ENCODE data around the gene IQGAP2.

IQGAP2 gene

DNA sequence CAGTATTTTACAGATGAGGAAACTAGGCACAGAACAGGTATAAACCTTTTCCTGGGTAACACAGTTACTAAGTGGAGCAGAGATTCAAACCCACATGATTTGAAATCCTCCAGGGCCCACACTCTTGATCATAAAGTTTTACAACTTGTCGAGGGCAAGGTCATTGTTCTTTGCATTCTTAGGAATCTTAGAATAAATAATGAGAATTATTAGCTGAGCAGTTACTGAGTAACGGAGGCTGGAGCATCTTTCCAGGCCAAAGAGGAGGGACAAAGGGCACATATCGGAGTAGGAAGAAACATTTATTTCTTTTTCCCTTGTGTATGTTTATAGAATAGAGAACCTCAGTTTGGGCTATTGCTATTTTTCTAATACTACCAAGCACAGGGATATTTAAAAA lies 285.8 kb downstream of the IQGAP2 start:
- DNase-seq (ENCODE audit: low spot score): no peak

DNA sequence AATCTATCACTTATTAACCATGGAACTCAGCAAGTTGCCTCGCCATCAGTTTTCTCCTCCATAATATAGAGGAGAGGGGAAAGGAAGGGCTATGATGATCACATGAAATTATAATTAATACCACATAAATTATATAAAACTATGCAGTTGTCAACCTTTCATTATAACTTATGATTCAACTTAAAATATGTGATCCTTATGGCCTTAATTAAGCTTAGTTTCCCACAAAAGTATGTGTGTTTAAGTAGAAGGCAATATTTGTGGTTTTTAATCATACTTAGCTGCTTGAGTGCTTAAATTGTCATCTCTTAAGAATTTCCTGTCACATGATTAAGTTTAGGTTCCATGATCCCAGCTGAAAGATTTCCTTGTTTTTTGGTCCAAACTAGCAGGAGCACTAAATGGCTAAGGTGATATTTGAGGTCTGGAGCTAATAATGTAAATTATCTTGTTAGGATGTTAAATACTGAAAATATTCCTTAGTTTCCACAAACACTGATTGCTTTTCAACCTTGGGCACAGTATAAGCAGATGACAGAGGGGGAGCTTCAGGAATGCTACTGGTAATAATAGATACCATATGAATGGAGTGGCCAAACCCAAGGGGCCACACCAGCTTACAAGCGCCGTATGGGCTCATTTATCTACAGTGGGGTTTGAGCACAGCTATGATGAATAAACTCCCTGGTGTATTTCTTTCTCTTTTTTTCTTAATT lies 286.4 kb downstream of the IQGAP2 start:
- DNase-seq (ENCODE audit: low spot score): no peak

DNA sequence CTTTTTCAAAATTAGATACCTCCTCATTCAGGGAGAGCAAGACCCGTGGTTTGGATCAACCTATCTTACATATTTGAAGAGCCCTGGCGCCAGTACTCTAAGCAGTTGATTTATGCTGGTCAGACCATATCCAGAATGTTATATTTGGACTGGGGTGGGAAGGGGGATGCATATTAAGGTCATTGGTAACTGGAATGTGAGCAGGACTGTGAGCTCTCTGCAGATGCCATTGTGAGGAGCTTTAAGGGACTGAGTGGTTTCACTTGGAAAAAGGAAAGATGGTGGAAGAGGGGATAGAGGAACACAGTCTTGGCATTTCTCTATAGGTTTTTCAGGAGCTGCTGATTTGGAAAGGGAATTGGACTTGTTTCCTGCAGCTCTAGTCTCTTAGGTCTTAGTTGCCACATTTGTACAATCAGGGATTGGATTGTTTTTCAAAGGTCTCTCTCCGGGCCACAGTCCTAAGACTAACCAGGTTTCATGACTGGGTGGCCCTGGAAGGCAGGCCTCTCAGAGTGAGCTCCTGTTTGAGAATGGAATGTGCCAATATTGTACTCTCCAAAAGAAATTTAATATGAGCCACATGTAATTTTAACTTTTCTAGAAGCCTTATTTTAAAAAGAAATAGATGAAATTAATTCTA lies 287.1 kb downstream of the IQGAP2 start:
- no peak for DNase-seq (ENCODE audit: low spot score)

DNA sequence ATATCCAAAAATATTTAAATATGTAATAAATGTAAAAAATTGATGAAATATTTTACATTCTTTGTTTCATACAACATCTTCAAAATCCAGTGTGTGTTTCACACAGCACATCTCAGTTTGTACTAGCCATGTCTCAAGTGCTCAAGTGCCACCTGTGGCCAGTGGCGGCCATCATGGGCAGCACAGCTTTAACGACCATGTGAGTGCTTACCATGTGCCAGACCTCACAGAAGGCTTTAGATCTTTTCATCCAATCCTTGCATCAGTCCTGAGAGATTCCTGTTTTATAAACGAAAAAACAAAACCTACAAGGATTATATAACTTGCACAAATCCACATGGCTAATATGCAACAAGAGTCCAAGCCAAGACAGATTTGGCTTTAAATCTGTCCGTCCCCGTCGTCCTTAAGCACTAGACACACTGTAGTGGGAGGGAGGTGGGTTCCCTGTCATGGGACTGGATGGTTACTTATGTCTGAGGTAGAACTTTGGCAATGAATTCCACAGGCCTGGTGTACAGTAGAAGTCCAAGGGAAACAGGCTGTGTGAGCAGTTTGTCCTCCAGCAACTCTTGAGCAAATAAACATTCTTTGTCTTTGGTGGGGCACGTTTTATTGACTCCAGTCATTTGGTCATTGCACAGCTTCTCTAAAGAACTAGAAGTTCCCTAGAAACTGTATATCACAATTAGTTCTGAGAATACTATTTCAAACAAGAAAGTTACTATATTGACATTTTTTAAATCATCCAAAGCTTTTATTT lies 287.8 kb downstream of the IQGAP2 start:
- no peak for DNase-seq (ENCODE audit: low spot score)

- DNase-seq (ENCODE audit: low spot score): no peak
These were observed 288.6 kb downstream of the IQGAP2 start for GRCh38 chr5:76691467-76692273.

DNA sequence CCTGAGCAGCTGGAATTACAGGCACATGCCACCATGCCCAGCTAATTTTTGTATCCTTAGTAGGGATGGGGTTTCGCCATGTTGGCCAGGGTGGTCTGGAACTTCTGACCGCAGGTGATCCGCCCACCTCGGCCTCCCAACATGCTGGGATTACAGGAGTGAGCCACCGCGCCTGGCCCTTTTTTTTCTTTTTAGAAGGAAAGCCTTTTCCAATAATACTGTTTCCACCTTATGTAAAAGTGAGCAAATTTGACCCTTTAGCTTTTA lies 289.1 kb downstream of the IQGAP2 start:
- no peak for DNase-seq (ENCODE audit: low spot score)

DNA sequence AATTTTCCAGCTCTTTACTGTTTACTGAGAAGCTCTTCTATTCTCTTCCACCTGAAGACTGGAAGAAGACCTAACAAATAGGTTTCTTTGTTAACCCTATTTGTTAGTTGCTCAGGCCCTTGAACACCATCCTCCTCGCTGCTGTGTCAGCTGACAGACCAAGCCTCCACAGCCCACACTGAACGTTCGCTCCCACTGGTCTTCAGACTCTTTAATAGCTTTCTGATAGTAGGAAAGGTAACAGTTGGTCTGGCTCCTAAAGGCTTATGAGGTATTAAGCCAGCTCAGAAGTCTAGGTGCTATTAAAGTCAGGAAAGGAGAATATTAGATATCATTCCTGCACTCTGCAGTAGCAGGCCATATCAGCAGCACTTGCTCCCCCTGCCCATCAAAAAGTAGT lies 289.6 kb downstream of the IQGAP2 start:
- DNase-seq (ENCODE audit: low spot score): no peak

DNA sequence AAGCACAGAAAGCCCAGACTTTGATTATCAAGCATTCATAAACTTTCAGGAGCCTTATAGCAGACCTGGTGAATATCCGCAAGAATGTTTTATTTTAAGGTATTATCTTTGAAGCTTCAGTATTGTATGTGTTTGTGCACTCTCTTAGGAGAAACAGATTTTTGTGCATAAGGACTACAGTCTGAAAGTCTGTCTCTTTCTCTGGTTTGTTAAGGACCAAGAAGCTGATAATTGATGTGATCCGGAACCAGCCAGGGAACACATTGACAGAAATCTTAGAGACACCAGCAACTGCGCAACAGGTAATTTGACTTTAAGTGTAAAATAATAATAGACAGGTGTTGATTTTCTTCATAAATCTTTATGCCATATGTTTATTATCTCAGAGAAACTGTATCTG lies 290.1 kb downstream of the IQGAP2 start:
- DNase-seq (ENCODE audit: low spot score): no peak

DNA sequence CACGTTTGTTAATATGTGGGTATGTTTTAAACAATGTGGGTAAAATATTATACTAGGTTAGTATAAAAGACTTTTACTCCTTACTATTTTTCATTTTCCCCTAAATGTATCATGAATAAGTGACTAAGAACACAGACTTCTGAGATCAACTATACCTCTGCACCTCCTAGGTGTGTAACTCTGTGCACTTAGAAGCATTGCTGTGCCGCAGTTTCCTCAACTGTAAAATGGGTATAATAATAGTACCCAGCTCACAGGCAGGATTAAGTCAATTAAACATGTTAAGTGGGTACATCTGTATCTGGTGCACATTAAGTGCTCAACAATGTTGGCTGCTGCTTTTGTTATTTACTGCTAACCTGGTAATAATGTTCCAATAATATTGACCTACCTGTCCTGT lies 291.2 kb downstream of the IQGAP2 start:
- no peak for DNase-seq (ENCODE audit: low spot score)

DNA sequence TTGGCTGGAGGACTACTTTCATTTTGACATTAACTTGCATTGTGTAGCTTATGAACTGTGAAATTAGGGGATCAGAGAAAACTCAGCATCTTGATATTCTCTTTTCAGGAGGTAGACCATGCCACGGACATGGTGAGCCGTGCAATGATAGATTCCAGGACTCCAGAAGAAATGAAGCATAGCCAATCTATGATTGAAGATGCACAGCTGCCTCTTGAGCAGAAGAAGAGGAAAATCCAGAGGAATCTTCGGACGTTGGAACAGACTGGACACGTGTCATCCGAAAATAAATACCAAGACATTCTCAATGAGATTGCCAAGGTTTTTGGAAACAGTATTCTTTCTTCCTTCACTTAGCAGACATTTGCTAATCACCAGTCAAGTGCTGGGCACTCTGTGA lies 292.3 kb downstream of the IQGAP2 start:
- no peak for DNase-seq (ENCODE audit: low spot score)

GRCh38 chr5:76696251-76696650 lies 293.2 kb downstream of the IQGAP2 start:
- no peak for DNase-seq (ENCODE audit: low spot score)

- no peak for DNase-seq (ENCODE audit: low spot score)
These were observed 294.6 kb downstream of the IQGAP2 start for GRCh38 chr5:76697670-76698069.

DNA sequence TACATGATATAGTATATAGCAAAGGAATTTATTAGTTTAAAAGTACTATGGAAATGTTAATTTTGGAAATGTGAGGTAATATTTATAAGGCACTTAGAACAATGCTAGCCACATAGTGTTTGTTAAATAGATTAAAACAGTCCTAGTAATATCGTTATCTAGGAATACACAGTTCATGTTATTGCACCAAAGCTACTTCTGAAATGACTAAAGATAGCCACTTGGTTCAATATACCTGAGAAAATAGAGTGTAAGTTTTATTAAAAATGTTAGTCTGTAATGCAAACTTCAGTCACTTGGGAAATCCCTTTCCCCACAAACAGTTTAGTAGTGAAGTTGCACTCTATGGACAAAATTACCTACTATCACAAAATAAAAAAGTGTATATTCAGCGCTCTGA lies 297.5 kb downstream of the IQGAP2 start:
- DNase-seq (ENCODE audit: low spot score): no peak

GRCh38 chr5:76701298-76701697 lies 298.2 kb downstream of the IQGAP2 start:
- DNase-seq (ENCODE audit: low spot score): no peak

DNA sequence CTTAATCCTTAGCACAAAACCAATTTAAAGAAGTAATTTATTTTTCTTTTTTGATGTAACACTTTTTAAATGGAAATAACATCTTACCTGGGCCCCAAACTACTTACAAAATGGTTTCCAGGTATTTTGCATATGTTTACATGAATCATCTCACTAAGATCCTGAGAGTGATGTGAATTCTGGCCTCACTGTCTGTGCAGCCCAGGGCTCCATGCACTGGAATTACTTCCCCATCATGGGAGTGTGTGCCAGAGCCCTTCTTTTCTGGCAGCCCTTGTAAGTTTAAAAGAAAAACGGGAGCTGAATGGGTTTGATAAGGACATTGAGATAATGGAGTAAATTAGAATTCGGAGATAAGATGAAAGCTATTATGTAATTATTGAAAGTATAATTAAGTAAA lies 300.6 kb downstream of the IQGAP2 start:
- no peak for DNase-seq (ENCODE audit: low spot score)

DNA sequence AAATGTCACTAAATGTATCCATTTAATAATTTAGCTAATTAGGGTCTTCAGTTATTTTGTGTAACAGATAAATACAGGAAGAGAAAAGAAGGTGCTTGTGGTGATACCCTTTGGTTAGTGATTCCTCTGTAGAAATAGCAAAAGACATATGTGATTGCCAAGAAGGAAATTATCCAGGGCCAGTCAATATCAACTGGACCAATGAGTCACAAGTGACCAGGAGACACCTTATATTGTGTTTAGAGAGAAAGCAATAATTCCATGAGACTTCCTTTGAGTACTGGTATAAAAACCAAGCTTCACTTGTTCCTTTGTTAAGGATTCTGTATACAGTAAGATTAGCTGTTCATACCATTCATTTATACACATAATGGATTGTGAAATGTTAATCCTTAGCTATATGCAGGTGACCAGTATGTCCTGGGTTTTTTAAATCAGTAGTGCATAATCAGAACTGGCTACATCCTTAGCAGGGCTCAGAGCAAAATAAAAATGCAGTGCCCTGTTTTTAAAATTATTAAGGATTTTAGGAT lies 301.1 kb downstream of the IQGAP2 start:
- no peak for DNase-seq (ENCODE audit: low spot score)

DNA sequence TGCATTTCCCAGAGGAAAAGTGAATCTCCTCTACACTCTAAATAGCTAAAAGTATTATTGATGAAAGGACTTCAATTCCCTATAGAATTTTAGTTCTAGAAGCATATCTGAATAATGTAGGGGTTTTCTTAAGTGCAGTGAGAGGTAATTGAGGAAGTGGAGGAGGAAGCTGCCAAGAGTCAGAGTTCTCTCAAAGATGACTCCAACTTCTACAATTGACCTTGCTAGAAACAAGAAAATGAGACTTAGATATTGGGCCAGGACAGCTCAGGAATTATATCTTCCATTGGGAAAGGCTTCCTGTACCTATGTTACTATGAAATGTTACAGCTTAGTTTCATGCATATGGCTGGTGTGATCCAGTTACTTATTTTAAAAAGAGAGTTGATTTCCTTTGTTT lies 302.5 kb downstream of the IQGAP2 start:
- no peak for DNase-seq (ENCODE audit: low spot score)

DNA sequence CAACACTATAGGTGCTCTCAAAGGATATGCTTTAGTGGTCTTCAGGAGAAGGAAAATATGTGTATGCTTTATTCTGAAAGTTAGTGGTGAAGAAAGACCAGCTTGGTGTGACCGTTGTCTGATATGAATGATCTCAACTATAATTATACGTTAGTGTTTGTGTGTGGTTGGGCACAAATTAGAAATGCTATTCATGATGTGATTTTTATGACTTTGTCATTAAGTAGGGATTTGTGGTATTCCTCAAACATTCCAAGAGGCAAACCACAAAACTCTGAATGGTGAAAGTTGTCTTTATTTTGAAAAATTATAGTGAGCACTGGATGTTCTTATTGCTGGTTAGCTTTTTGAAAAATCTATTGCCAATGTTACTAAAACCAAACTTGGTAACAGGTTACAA lies 306.7 kb downstream of the IQGAP2 start:
- no peak for DNase-seq (ENCODE audit: low spot score)

- DNase-seq (ENCODE audit: low spot score): no peak
These were observed 307.9 kb downstream of the IQGAP2 start for GRCh38 chr5:76710991-76711390.

- DNase-seq (ENCODE audit: low spot score): no peak
These were observed 311.8 kb downstream of the IQGAP2 start for GRCh38 chr5:76714751-76715485.

- no peak for DNase-seq (ENCODE audit: low spot score)
These were observed 312.3 kb downstream of the IQGAP2 start for GRCh38 chr5:76715486-76715735.

All from putamen (tissue), 1 donor.